AG04449 (cell line): ENCODE results near the gene CELA2A.
"Not testable (repeated sequence)": the region's sequence is repeated elsewhere in the genome, so short reads cannot be mapped to it uniquely, and the experiment has no call there.

Experiments used
- CTCF ChIA-PET: fragments of 350-600 bp; formaldehyde crosslinking; extraction: SDS; loops from one replicate; lab custom pipeline; 2021; ENCODE audit warnings: antibody characterized with exemption; lab: Yijun Ruan, JAX
- POLR2A ChIA-PET: fragments of 400-600, 350-600 bp; formaldehyde crosslinking; extraction: SDS; loops from one replicate; lab custom pipeline; 2020; ENCODE audit warnings: antibody characterized with exemption, inconsistent platforms; lab: Yijun Ruan, JAX
- DNase-seq: peaks from one replicate; pipeline ENCODE4 v3.0.0-alpha.2; 2010; ENCODE audit warnings: low read depth, low spot score
- H3K4me3 ChIP-seq: 2 replicates; pipeline ENCODE4 v1.5.1; 2011; ENCODE audit warnings: low read depth, mild to moderate bottlenecking, control low read depth, low read length
- TF ChIP-seq, protein P1 (sequence below): IDR thresholded peaks from one replicate; pipeline ENCODE4 v1.5.1; 2011; ENCODE audit warnings: mild to moderate bottlenecking, moderate library complexity, low read length, control low read depth, inconsistent platforms; ENCODE audit not compliant: insufficient read depth; ENCODE audit errors: missing control alignments

Gene CELA2A

GRCh38 chr1:15485636-15486035 lies 29.1 kb downstream of the CELA2A start:
- H3K4me3 ChIP-seq: no peak overlapping the region
- no peak for DNase-seq
- POLR2A ChIA-PET: no interaction called here
- TF ChIP-seq, protein P1, sequence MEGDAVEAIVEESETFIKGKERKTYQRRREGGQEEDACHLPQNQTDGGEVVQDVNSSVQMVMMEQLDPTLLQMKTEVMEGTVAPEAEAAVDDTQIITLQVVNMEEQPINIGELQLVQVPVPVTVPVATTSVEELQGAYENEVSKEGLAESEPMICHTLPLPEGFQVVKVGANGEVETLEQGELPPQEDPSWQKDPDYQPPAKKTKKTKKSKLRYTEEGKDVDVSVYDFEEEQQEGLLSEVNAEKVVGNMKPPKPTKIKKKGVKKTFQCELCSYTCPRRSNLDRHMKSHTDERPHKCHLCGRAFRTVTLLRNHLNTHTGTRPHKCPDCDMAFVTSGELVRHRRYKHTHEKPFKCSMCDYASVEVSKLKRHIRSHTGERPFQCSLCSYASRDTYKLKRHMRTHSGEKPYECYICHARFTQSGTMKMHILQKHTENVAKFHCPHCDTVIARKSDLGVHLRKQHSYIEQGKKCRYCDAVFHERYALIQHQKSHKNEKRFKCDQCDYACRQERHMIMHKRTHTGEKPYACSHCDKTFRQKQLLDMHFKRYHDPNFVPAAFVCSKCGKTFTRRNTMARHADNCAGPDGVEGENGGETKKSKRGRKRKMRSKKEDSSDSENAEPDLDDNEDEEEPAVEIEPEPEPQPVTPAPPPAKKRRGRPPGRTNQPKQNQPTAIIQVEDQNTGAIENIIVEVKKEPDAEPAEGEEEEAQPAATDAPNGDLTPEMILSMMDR: no peak
- CTCF ChIA-PET: interaction anchor here (0.8 kb wide), 1 partner anchor 238 kb away, joined by 3 read pairs; no protein-coding TSS in a partner anchor

DNA sequence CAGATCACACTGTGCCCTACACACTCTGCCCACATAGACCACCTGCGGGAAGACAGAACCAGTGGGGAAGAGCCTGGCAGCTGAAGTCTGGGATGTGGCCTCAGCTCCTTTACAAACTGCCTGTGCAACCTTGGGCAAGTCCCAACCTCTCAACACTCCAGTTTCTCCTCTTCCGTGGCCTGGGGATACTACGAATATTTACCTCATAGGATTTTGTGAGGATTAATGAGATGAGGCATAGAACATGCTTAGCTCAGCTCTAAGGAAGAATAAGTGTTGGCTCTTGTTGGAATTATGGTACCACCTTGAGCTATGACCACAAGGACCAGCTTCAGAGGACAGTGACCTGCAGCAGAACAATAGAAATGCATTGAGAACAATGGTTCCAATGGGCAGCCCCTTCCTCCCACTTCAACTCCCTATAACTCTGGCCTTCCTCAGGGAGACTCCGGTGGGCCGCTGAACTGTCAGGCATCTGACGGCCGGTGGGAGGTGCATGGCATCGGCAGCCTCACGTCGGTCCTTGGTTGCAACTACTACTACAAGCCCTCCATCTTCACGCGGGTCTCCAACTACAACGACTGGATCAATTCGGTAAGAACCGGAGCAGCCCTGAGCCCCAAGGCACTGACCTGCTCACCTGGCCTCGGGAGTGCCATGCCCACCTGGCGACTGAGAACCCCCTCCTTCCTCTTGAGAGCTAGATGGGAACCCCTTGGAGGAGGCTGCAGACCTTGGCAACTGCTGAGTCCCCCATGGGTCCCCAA lies 30.5 kb downstream of the CELA2A start:
- H3K4me3 ChIP-seq, CTCF ChIA-PET, POLR2A ChIA-PET, DNase-seq: not testable (repeated sequence)

- POLR2A ChIA-PET: interaction anchor here (0.5 kb wide), 1 partner anchor 340 kb away, joined by 3 read pairs; no protein-coding TSS in a partner anchor
These were observed 31.8 kb downstream of the CELA2A start for GRCh38 chr1:15488371-15488770.

DNA sequence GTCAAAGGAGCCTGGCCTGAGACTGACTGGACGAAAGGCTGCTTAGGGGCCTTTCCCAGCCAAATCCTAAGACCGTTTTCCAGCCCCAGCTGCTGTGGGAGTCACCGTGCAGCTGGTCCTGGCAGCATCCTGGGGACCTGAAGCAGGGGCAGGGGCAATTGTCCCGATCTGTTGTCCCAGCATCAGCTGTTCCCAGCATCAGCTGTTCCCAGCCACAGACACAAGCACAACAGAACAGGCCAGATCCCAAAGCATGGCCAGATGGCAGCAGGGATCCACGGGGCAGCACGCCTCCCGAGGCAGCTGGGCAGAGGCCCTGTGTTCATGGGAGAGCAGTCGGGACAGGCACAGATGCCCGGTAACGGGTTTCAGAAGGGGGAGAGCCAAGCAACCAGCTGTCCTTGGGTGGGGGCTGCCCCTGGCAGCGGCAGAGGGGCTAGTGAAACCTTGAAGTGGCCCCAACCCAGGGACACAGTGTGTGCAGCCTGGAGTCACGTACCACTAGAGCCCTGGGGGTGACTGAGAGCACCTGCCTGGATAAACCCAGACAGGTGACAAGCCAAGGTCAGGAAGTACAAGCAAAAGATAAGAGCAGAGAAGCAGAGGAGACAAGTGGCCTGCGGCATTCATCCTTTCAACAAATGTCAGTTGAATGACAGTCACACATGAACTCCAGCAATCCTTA lies 32.7 kb downstream of the CELA2A start:
- no peak overlapping the region for H3K4me3 ChIP-seq
- TF ChIP-seq, protein P1: no peak
- DNase-seq: no peak
- CTCF ChIA-PET: no interaction called here
- POLR2A ChIA-PET: no interaction called here

More at GRCh38 chr1:15488371-15488770, 31.8 kb downstream of the CELA2A start:
- CTCF ChIA-PET: no interaction called here
- TF ChIP-seq, protein P1: no peak
- no peak for DNase-seq
- no peak overlapping the region for H3K4me3 ChIP-seq

- CTCF ChIA-PET: interaction anchor here (1.2 to 1.5 kb wide), 2 partner anchors 9 to 167 kb away, joined by 3 to 4 read pairs; no protein-coding TSS in a partner anchor
- H3K4me3 ChIP-seq, POLR2A ChIA-PET: not testable (repeated sequence)
- peak; percentile 4 for DNase-seq
These were observed 34.5 kb downstream of the CELA2A start for GRCh38 chr1:15491010-15491409.

DNA sequence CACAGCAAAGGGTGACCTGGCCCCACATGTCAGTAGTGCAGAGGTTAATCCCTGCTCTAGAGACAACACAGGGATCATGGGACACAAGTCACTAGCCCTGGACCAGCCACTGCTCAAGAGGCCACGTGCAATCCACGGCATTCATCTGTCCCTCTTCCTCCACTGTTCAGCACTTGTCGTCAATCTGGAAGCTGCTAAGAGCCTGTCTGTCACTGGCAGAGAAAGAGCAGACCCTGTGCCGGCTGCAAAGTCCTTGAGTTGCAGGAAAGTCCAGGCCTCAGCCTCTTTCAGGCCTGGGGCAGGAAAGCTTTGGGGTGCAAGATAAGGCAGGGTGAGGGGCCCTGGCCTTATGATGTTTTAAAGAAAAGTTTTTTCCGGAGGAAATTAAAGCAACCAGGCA lies 36.1 kb downstream of the CELA2A start:
- POLR2A ChIA-PET: no interaction called here
- H3K4me3 ChIP-seq: no peak overlapping the region
- TF ChIP-seq, protein P1: no peak
- CTCF ChIA-PET: interaction anchor here (0.7 to 1.3 kb wide), 3 partner anchors 9 to 169 kb away, joined by 3 to 4 read pairs (median 3); no protein-coding TSS in a partner anchor
- no peak for DNase-seq

DNA sequence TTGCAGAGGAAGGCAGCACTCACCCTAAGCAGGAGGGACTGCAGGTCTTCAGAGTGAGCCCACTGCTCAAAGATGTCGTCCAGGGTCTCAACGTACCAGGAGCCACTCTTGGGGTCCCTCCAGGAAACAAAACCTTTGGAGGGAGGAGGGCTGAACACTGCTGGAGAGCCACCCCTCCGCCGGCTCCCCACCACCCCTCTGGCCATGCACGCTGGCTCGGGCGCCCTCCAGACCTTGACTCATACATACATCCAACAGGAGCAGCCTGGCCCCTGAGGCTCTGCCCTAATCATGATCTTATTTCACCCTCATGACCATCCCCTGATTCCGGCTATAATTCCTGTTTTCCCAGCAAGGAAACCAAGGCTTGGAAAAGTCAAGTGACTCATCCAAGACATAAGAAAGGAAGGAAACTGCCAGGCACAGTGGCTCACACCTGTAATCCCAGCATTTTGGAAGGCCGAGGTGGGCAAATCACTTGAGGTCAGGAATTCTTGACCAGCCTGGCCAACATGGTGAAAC lies 37.4 kb downstream of the CELA2A start:
- no peak overlapping the region for H3K4me3 ChIP-seq
- CTCF ChIA-PET: interaction anchor here (1.3 kb wide), 1 partner anchor 170 kb away, joined by 4 read pairs; no protein-coding TSS in a partner anchor
- DNase-seq: no peak
- POLR2A ChIA-PET: no interaction called here
- TF ChIP-seq, protein P1: no peak
